Measurements from ENCODE around the gene CES2. TPM values are rescaled to one million over a fixed set of nuclear protein-coding genes. Genes with fewer than 3 reads are reported as not detected.
A peak's percentile ranks its signal among the peaks of the same experiment; 100 is the strongest.

CES2 gene
- total and polyA plus RNA-seq, 9 of the 15 experiments (the other 6 are each of a cell fraction or from before 2014, with no cell fraction given), result 2.2 to 37.9 (median 24.4) TPM

GRCh38 chr16:66977341-66978113 lies 42.2 kb downstream of the CES2 start (continued):
- no peak for TF ChIP-seq ID3 (CRISPR knock-in tag; IDR thresholded peaks at IDR 0.05)
- TF ChIP-seq ID3 (tag; IDR thresholded peaks at IDR 0.05), result no peak
- TF ChIP-seq, protein P1, sequence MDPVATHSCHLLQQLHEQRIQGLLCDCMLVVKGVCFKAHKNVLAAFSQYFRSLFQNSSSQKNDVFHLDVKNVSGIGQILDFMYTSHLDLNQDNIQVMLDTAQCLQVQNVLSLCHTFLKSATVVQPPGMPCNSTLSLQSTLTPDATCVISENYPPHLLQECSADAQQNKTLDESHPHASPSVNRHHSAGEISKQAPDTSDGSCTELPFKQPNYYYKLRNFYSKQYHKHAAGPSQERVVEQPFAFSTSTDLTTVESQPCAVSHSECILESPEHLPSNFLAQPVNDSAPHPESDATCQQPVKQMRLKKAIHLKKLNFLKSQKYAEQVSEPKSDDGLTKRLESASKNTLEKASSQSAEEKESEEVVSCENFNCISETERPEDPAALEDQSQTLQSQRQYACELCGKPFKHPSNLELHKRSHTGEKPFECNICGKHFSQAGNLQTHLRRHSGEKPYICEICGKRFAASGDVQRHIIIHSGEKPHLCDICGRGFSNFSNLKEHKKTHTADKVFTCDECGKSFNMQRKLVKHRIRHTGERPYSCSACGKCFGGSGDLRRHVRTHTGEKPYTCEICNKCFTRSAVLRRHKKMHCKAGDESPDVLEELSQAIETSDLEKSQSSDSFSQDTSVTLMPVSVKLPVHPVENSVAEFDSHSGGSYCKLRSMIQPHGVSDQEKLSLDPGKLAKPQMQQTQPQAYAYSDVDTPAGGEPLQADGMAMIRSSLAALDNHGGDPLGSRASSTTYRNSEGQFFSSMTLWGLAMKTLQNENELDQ (CRISPR knock-in tag; IDR thresholded peaks at IDR 0.05; ENCODE audit: borderline replicate concordance), result no peak
- TF ChIP-seq, protein P2, sequence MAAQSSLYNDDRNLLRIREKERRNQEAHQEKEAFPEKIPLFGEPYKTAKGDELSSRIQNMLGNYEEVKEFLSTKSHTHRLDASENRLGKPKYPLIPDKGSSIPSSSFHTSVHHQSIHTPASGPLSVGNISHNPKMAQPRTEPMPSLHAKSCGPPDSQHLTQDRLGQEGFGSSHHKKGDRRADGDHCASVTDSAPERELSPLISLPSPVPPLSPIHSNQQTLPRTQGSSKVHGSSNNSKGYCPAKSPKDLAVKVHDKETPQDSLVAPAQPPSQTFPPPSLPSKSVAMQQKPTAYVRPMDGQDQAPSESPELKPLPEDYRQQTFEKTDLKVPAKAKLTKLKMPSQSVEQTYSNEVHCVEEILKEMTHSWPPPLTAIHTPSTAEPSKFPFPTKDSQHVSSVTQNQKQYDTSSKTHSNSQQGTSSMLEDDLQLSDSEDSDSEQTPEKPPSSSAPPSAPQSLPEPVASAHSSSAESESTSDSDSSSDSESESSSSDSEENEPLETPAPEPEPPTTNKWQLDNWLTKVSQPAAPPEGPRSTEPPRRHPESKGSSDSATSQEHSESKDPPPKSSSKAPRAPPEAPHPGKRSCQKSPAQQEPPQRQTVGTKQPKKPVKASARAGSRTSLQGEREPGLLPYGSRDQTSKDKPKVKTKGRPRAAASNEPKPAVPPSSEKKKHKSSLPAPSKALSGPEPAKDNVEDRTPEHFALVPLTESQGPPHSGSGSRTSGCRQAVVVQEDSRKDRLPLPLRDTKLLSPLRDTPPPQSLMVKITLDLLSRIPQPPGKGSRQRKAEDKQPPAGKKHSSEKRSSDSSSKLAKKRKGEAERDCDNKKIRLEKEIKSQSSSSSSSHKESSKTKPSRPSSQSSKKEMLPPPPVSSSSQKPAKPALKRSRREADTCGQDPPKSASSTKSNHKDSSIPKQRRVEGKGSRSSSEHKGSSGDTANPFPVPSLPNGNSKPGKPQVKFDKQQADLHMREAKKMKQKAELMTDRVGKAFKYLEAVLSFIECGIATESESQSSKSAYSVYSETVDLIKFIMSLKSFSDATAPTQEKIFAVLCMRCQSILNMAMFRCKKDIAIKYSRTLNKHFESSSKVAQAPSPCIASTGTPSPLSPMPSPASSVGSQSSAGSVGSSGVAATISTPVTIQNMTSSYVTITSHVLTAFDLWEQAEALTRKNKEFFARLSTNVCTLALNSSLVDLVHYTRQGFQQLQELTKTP (IDR thresholded peaks at IDR 0.05; ENCODE audit: low read depth in 1 of 2, partially characterized antibody in 2 of 2), result peak in 1 of 2 experiments; percentile 33
- TF ChIP-seq ZNF408 (CRISPR knock-in tag; IDR thresholded peaks at IDR 0.05; ENCODE audit: low read depth), result no peak
- no peak; the same call in 1 of the 2 replicates for TF ChIP-seq HCFC1 (IDR thresholded peaks at IDR 0.05; ENCODE audit: low read depth, low read length)
- peak; percentile 45; the same call in 1 of the 2 replicates for TF ChIP-seq BHLHE40 (IDR thresholded peaks at IDR 0.05; ENCODE audit: low read length)
- no peak for TF ChIP-seq FOSL1 (tag; conservative IDR thresholded peaks at IDR 0.05)
- TF ChIP-seq MAZ (CRISPR knock-in tag; conservative IDR thresholded peaks at IDR 0.05 in 1 of 2, IDR thresholded peaks at IDR 0.05 in 1 of 2), result peak; percentile 36 to 61; a peak in 1 of 4 replicates
- TF ChIP-seq ATF3 (IDR thresholded peaks at IDR 0.05), result no peak
- TF ChIP-seq ATF3 (CRISPR knock-in tag; conservative IDR thresholded peaks at IDR 0.05), result no peak
- TF ChIP-seq HMGN3 (IDR thresholded peaks at IDR 0.05; ENCODE audit: borderline replicate concordance, extremely low read depth, insufficient read length, low read depth, low read length), result no peak
- TF ChIP-seq PHF21A (IDR thresholded peaks at IDR 0.05; ENCODE audit: borderline replicate concordance, low read depth), result 0 out of 2 replicates have a peak, but pooled peaks have one; percentile 10
- no peak for TF ChIP-seq NFXL1 (CRISPR knock-in tag; IDR thresholded peaks at IDR 0.05)
- TF ChIP-seq RUNX1 (IDR thresholded peaks at IDR 0.05; ENCODE audit: low read depth), result 0 out of 2 replicates have a peak, but pooled peaks have one; percentile 29
- TF ChIP-seq, protein P3, sequence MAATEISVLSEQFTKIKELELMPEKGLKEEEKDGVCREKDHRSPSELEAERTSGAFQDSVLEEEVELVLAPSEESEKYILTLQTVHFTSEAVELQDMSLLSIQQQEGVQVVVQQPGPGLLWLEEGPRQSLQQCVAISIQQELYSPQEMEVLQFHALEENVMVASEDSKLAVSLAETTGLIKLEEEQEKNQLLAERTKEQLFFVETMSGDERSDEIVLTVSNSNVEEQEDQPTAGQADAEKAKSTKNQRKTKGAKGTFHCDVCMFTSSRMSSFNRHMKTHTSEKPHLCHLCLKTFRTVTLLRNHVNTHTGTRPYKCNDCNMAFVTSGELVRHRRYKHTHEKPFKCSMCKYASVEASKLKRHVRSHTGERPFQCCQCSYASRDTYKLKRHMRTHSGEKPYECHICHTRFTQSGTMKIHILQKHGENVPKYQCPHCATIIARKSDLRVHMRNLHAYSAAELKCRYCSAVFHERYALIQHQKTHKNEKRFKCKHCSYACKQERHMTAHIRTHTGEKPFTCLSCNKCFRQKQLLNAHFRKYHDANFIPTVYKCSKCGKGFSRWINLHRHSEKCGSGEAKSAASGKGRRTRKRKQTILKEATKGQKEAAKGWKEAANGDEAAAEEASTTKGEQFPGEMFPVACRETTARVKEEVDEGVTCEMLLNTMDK (IDR thresholded peaks at IDR 0.05; ENCODE audit: borderline replicate concordance, insufficient read depth, low read depth, low read length, poor library complexity, severe bottlenecking), result peak; percentile 11
